Nasal cavity respiratory epithelium epithelial cell of viscerocranial mucosa (primary cell): ENCODE data around the gene GOLGA8G. TPM values are rescaled to one million over a fixed set of nuclear protein-coding genes. Genes with fewer than 3 reads are reported as not detected.

ENCODE experiments used
- total RNA-seq: library from RNA; depleted of rRNA; stranded (reverse); fragments of >200 nt; gene quantifications from 2 replicates; pipeline ENCODE4 v1.2.3, GENCODE V29; 2014

GOLGA8G gene, protein sequence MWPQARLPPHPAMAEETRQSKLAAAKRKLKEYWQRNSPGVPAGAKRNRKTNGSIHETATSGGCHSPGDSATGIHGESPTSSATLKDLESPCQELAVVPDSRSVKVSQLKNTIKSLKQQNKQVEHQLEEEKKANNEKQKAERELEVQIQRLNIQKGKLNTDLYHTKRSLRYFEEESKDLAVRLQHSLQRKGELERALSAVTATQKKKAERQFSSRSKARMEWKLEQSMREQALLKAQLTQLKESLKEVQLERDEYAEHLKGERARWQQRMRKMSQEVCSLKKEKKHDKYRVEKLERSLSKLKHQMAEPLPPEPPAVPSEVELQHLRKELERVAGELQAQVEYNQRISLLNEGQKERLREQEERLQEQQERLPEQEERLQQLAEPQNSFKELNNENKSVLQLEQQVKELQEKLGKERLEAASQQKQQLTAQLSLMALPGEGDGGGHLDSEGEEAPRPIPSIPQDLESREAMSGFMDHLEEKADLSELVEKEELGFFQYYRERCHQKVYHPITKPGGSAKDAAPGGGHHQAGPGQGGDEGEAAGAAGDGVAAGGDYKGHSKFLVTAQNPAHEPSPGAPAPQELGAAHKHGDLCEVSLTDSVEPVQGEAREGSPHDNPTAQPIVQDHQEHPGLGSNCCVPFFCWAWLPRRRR
- 0.07 TPM in 1 of 2 replicates, not detected in the other for total RNA-seq

DNA sequence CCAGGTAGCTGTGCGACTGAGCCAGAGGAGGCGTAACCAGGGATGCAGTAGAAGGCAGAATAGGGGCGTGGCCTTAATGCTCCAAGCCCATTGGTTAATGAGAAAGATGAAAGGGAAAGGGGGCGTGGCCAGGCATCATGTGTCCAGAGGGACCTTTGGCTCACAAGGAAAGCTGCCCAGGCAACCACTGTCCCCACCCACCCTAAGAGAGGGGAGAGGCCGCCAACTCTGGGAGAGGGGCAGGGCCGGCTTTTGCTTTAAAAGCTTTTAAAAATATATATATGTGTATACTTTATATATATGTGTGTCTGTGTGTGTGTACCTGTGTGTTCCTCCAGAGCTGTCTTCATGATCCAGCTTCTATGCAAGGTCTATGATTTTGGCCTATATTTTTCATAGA lies at the start of gene GOLGA8G:
Gene GOLGA8G, minus strand, starts transcription at position 18 of the 400 bp plus-strand sequence. CDS start 62 bp downstream, outside the sequence.

DNA sequence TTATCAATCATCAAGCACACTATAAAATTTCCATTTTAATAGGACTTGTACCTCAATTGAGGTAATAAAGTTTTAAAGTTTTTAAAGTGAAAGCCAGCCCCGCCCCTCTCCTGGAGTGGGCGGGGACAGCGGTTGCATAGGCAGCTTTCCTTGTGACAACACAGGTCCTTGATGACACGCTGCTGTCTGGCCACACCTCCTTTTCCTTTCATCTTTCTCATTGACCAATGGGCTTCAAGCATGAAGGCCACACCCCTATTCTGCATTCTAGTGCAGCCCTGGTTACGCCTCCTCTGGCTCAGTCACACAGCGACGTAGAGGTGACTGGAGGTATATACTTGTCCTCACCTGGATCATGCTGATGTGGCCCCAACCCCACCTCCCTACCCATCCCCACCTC lies 20.5 kb upstream of the GOLGA8G start, which contains the start of gene GOLGA6L25:
Gene GOLGA6L25, plus strand, starts transcription at position 301 of the 400 bp plus-strand sequence. Its CDS starts 61 bp downstream, at position 362.

Other genes with a start within 250 kb of the GOLGA8G start
- 38.3 and 73.7 TPM in 2 replicates for gene HERC2, start 210.8 kb downstream of the GOLGA8G start, total RNA-seq
- not detected in 2 replicates for gene GOLGA6L24, start 174.9 kb downstream of the GOLGA8G start, total RNA-seq
- gene GOLGA8F, start 154.3 kb downstream of the GOLGA8G start, total RNA-seq = under 0.01 and 0.21 TPM in 2 replicates
- gene GOLGA6L25, start 20.6 kb upstream of the GOLGA8G start, total RNA-seq = not detected in 2 replicates
- gene GOLGA8M, start 179.4 kb upstream of the GOLGA8G start, total RNA-seq = not detected in 2 replicates